HG03521 (cell line): Measurements from ENCODE around the gene MMP26.

Experiments
- ATAC-seq: cut with Tn5 transposase; IDR thresholded peaks from one replicate; pipeline ENCODE4 v1.9.1; 2021; ENCODE audit warnings: mild to moderate bottlenecking, moderate library complexity; ENCODE audit not compliant: unreplicated experiment

MMP26 gene

DNA sequence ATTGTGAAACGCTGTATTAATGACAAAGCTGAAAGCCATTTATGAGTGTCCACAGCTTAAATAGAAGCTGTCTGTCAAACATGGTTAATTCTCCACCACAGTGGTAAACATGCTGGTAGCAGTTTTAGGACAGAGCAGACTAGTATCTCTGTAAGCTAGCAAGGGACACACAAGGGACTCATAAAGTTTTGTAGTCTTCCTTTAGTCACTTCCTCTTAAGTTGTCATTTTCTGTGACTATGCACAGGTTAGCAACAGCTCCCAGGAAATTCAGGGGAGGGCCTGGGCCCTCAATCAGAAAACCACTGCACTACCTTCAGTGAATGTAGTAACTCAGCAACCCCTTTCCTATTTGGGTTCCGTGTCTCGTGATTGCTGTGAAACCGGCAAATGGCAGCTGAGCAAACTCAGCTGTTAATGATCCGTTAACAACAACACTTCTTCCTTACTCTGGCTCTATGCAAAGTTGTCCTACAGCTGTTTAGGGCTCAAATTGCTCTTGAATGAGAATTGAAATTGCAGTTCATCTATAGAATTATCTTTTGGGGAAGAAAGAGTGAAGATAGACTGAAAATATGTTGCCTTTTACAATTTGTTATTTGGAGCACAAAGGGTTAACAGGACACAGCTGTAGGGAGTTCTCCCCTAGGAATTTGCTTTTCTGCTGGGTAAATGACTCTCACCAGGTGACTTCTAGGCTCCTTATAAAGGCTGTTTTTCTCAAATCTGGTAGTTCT is at the start of gene MMP26:
Gene MMP26, plus strand, starts transcription at position 731 of the 736 bp plus-strand sequence.
- ATAC-seq, result peak; percentile 53

DNA sequence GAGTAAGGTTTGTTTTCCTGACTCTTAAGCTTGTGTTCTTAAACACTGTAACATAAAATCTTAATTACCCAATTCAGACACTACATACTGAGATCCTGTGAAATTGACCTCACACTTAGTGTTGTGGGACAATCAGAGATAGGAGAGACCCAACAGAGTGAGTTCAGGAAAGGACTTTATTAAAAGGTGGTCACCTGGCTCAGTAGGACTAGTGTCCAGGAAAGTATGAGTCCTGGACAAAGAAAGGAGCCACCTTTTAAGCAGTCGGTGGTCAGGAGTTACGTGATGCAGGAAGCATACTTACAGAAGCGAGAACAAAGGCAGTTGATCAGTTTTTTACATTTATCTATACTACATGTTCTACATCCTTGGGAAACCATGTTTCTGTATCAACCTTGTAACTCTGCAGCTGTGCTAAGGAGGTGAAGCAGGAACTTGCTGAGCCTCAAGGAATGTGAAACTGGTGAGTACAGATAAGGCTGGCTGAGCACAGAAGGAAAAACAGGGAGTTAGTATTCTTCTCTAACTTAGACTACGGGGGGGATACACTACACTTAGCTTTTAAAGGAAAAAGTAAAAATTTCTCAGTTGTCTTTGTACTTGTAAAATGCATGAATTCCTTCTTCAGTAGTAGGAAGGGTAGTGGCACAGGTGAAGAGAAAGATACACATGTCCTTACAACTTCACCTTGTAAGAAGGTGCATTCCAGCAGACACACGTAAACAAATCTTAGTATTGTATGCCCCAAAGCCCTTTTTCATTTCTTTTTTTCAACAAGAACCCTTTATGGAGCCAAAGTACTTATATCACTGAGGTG is 45.7 kb upstream of the MMP26 start:
- no peak for ATAC-seq

DNA sequence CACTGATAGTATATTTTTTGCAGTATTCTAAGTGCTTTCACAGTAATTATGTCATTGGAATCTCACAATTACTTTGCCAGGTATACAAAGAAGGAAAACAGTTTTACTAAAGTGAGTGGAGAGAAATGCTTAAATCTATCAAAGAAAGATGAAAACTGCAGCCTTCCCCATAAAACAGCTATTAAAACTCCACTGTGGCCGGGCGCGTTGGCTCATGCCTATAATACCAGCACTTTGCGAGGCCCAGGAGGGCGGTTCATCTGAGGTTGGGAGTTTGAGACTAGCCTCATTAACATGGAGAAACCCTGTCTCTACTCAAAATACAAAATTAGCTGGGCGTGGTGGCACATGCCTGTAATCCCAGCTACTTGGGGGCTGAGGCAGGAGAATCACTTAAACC is 41.7 kb upstream of the MMP26 start:
- no peak for ATAC-seq

DNA sequence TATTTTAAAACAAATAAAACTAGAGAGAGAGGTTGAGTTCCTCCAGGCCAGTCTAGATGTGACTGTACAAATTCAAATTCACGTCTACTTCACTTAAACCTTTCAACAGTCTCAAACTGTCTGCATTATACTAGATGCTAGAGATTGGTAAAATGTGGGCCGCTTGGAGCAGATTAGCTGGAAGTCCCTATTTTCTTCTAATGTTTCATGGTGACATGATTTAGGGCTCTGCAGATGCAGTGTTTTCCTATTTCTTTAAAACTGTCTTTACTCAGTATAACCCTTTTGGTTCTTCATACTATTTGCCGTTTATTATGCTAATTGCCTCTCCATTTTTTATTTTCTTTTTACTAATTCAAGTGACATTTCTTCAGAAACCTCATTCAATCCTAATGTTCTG is 40.4 kb upstream of the MMP26 start:
- ATAC-seq, result no peak

DNA sequence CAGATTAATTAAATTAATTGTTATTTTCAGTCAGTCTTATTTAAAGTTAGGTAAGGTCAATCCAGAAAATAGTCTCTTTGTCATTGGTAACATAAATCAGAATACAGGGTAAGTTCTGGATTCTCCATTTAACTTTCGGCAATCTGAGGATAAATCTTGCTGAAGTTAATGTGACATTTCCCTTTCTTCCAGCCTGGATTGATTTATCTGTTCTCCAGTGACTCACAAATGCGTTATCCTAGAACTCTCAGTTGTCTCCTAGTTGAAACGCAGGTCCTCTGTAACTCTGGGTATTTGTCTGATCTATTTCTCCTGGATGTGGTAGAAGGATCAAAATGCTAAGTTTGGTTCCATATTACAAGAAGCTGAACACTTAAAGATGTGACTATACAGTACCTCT is 39.8 kb upstream of the MMP26 start:
- ATAC-seq, result no peak

DNA sequence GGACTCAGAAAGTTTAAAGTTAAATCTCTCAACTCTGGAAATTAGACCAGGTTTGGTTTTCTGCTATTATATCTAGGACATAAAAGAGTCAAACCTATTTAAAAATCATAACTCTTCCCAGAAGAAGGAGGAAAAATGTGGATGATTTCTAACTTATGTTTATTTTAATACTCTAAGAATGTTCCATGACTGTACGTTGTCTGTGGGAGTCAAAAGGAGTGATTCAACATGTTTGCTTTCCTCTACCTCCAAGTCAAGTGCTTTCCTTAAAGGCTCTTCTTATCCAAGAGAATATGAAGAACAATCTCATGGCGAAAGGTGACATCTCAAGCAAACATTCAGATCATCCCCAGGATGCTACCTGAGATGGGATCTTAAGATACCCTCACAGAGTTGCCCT is 39.2 kb upstream of the MMP26 start:
- ATAC-seq, result no peak

DNA sequence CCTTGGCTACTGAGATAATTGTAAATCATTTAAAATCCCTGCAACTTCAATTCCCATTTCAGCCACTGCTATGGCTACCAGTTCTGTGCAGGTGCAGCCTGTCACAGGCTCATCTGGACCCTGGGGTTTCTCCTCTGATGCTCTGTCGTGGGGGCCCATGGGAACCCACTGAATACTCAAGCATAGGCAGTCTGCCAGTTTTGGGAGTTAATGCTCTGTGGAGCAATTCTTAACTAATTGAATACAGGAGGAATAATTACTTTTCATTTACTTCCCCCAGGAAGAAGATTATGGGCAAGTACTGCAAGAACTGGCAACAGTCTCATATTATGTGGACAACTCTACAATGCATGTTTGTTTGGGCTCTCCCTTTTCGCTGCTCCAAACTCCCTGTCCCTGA is 32.8 kb upstream of the MMP26 start:
- no peak for ATAC-seq

DNA sequence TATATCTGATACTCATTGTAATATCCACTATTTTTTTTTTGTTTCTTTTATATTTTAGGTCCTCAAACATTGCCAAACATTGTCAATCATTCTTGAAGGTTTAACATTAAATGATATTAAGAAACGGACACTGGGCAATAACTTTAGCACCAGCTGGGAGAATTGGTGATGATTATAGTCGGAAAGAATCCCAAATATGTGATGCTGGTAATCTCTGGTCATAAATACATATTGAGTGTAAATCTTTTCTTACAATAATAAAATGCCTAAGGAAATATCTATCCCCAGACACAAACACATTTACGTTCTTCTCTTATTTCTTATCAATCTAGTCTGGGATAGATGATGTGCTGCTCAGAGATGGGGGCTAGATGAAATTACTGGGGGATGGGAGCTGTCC is 32.1 kb upstream of the MMP26 start:
- ATAC-seq, result no peak

DNA sequence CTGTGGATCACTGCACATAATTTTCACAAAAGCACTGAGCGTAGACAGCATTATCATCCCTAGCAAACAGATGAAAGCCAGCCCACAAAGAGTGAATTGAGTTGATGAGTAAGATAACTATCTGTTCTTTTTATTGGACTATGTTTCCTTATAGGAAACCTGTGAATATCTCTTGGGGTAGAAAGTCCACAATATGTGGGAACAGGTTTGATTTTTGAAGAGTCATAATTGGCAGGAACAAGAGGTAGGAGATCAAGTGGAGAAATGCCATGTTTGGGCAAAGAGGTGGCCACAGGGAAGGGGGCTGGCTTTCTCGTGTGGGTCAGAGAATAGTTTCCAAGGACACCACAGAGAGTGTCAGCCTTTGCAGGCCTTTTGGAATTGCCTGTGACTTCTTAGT is 30.8 kb upstream of the MMP26 start:
- ATAC-seq, result no peak

DNA sequence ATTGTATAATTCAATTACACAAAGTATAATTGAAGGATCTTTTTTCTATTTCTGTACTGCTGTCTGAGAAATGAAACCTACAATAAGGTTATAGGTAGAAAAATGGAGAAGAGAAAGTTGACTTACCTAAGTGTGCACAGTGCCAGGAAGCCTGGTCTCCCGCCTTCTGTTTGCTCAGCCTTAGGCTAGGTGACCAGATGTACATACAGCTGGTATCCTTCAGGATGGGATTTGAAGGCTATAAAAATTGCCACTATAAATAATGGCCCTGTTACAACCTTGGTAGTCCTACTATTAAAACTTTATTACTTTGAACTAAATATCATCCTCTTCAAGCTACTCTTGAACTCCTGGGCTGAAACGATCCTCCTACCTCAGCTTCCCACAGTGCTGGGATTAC is 26.6 kb upstream of the MMP26 start:
- ATAC-seq, result no peak

DNA sequence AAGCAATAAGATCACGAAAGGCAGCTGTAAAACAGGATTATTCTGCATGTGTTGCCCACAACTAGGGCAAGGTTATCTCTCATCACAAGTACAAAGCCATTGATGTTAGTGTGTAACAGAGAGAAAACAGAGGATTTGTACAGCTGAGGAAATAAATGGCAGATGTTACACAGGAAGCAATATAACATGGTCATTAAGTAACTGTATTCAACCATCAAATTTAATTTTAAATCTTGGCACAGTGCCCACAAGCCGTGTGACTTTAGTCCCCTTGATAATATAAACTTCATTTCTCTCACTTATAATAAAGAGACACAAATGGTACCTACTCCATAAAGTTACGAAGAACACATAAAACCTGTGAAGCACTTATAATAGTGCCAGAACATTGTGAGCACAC is 24.2 kb upstream of the MMP26 start:
- no peak for ATAC-seq

DNA sequence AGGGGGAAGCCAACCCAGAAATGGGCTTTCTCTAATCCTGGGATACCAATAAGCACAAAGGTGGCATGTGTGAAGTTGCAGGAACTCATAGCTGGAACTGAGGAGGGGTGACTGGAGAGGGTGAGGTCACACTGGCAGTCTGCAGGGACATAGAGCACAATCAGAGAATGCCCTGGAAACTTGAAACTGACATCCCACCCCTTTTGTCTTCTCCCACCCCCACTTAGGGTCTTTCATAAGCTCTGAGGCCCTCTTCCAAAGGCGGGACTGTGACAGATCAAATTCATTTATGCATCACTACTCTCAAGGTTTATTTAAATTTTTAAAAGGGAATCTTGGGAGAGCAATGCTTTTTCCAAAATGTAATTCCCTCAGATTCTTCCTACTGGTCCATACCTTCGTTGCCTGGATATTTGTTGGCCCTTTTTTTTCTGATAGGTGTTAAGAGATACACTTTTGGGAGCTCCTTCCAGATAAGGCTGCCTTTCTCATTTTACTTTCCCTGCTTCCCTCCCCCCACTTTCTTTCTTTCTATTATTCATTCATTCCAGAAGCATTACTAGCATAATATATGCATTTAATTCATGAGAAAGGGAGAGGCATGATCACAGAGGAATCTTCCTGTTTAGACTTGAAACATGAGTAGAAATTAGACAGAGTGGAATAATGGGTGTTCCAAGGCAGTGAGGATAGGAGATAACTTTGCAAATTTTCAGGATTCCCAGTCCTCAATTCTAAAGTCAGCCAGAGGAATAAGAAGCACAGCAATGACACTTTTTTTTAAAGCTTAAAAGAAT is 21.8 kb upstream of the MMP26 start:
- no peak for ATAC-seq

DNA sequence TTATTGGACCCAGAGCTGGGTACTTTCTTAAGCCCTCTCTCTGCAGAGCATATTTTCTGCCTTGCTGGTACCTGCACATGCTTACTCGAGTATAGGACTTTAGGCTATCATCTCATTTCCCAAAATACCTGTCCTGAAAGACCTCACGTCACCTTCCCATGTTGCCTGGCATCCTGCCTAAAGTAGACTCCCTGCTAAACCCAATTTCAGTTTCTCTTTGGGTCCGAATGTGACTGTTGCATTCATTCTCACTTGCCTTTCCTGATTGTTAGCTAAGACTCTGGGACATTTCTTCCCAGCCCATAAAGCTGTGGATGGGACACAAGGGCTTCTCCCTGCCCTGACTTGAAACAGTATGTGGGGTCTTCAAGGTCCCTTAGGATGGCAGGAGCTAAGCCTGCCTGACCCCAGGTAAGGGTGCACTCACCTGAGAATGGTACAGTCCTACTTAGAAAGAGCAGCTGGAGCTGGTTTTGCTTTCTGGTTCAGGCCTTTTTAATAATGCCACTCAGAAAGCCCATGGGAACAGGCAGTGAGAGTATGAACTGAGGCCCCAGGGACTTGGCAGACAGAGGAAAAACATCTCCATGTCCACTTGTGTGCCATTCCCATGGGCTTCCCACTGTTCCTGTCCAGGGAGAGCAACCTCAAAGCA is 19.8 kb upstream of the MMP26 start:
- ATAC-seq, result no peak

DNA sequence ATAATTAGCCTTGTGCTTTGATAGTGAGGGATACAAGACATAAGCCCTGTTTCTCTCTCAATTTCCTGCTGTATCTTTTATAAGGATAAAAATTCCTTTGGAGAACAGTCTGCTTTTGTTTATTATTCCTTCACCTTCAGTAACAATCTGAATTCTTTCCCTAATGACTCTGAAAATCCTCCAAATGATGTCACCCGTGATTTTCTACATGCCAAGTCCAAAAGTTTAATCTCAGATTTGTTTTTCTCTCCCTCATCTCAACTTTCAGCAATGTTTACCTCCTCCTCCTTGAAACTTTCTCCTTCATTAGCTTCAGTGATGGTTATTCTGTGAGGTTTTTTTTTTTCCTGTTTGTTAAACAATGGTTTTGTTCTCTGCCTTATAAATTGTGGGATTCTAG is 9.1 kb upstream of the MMP26 start:
- ATAC-seq, result no peak

DNA sequence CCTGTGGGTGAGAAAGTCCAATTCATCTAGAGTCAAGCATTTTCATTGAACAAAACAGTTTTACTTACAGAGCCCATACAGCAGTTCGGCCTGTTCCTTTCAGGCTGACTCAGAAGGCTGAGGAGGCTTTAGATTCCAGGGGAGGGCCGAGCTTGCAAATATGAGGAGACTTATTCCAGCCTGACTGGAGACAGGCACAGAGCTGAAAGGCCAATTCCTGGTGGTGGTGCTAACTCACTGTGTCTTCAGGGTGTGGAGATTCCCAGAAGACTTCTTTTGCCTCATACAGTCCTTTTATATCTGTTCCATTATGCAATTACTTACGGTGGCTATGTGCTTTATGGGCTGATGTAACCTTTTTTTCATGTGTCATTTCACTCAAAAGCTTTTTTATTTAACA is 7.0 kb upstream of the MMP26 start, which contains the start of gene OR51E2:
Gene OR51E2, minus strand, starts transcription at position 269 of the 400 bp plus-strand sequence. CDS start 15,142 bp downstream, outside the sequence.
- ATAC-seq, result no peak

DNA sequence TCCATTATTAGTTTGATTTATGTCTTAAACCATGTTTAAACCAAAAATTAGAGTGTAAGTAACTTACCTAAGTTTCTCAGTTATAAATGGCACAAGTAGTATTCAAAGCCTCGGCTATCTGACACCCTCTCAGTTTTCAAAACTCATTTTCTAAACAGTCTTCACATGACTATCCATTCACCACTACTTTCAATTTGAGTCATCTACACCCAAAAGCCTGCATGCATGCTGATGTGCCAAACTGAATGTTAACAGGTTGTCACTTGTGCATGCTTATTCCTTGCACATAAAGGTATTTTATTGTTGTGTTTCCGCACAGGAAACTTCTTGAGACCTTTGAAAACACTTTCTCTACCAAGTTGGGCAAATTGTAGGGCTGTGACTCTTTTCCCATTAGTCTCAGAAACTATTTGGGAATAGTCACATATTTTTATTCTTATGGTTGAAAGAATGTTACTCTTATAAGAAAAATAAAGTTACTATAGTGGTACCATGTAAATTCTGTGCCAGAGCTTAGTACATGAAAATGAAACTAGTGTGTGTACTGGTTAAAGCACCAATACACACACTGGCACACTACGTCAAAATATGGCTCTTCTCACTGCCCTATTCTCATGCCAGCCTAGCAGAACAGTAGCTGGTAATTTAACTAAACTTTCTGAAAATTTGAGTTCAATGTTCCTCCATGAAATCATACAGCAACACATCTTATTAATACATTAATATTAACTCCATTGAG is 4.7 kb upstream of the MMP26 start:
- peak; percentile 80 for ATAC-seq

DNA sequence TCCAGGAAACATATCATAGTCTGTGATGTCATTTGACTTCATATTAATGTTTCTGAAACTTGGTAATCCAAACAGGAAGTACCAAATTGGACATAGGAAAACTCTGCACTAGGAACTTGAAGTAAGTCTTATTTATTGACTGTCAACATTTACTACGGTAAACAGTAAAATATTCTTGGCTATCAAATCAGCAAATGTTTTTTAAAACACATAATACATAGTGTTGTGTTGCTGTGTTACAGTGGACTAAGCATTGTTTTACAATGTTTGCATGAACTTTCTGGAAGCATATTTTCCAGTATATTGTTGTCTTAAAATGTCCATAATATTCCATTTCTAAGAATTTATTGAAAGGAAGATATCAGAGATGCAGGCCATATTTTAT is 4.2 kb upstream of the MMP26 start:
- ATAC-seq, result no peak

DNA sequence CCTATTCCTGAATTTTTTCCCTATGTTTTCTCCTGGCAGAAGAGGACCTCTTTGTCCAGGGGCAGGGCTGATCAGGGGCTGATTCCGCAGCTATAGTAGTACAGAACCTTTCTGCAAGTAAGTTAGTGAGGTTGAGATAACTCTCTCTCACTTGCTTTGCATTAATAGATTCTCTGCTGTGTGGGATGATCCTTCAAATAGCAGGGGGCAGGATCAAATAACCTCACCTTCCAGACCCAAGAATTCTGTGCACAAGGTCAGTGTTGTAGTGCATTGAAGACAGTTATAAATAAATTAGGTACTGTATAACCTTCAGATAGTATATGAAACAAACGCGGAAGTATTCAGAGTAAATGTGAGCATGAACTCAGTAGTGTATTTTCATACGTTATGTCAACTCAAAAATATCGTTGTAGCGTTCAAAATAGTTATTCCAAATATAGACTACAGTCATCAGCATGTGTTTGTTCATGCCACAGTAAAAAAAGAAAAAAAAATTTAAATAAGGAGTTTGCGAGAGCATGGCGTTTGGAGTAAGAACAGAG is 278 bp downstream of the MMP26 start:
- ATAC-seq, result no peak

DNA sequence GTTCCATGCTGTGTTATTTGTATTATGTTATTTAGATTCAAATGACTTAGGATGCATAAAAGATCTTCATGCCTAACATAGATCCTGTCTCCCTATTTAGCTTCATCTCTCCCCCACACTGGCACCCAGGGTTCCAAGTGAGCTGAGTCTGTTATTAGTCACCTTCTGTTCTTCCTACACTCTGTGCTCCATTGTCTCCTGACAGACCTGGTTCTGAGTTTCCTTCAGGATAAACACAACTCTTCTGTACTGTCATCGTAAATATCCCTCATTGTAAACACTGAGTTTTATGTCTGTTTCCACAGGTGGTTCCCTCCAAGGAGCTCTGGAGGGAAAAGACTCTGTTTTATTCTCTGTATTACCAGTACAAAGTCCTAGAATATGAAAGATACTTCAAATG is 8.7 kb downstream of the MMP26 start:
- no peak for ATAC-seq

DNA sequence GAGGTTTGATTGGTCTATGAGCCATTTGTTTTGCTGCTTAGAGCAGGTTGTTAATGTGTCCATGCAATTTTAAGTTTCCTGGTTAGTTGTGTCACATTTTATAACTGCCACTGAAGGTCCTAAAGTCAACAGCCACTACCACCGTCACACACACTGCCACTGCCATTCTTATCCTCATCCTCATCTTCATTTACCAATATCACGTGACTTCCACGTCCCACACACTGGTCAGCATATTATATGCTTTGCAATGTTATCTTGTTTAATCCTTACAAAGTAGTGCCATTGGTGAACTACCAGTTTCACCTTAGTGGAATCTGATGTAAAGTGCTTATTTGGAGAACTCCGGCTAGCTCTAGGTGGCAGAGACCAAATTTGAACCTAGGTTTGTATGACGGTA is 9.7 kb downstream of the MMP26 start:
- ATAC-seq, result no peak
